ENCODE results near the gene P4HA2. TPM values are rescaled to one million over a fixed set of nuclear protein-coding genes. Genes with fewer than 3 reads are reported as not detected.

P4HA2 gene
- polyA plus RNA-seq, 1 of the 3 experiments (the other 2 are of a cell fraction): 67.2 TPM

DNA sequence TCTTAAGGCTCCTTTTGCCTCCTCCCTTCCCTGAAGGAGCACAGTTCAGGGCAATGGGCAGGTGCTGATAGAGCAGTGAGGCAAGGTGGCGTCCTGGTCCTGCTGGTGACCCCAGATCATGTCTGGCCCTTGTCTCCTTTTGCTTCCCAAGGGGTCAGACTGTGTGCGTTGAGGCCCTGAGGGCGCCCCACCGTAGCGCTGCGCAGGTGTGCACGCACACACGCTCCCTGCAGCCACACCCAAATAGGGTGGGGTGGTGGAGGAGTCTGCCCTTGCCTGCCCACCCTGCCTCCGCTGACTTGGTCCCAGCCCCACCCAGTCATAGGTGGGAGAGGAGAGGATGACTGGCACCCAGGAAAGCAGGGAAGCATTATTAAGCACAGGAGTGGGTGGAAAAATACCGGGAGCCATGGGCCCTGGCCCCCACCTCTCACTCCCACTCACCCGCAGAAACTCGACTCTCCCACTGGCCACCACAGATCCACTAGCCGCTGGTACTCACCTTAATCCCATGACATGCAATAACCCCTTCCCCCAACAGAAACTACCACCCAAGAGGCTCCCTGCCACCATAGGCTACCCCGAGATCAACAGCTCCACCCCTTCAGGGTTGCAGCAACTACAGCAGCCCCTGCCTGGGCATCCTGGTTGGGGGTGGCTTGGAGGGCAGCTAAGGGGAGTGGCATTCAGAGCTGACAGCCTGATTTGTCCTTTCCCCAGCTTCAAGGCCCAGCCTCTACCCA, 46.6 kb upstream of the P4HA2 start:
- Histone ChIP-seq H3K27ac (ENCODE audit: low read depth in 2 of 2, low read length in 1 of 2) (no peak overlapping the region), H3K36me3 (replicated peaks in 1 of 2; ENCODE audit: control insufficient read depth in 1 of 2, insufficient read depth in 2 of 2, low read length in 1 of 2) (peaks cover 6 to 21% of the 10 kb centered on the region in 2 experiments), H3K4me2 (no peak overlapping the region), H2AFZ (ENCODE audit: low read depth) (no peak overlapping the region), H3K9me2 (no peaks in the 10 kb centered on the region), H3K27me3 (ENCODE audit: insufficient read depth) (no peaks in the 10 kb centered on the region), H3K9ac (no peak overlapping the region), H4K20me1 (ENCODE audit: insufficient read depth) (no peaks in the 10 kb centered on the region), H3K79me2 (ENCODE audit: insufficient read depth) (no peaks in the 10 kb centered on the region), H3K9me3 (no peaks in the 10 kb centered on the region), H3K4me1 (ENCODE audit: control insufficient read depth in 1 of 2, insufficient read depth in 2 of 2, low read depth in 1 of 2, low read length in 1 of 2) (peaks cover 3 to 22% of the 10 kb centered on the region in 2 experiments; a peak in 2 of 4 replicates), H3K4me3 (ENCODE audit: low read depth in 2 of 2, low read length in 1 of 2) (no peak overlapping the region), H3F3A (replicated peaks; ENCODE audit: insufficient read depth) (no peaks in the 10 kb centered on the region)
- DNase-seq: no peak
- TF ChIP-seq ELF1 (IDR thresholded peaks at IDR 0.05) (no peak), FOXM1 (IDR thresholded peaks at IDR 0.05; ENCODE audit: low read depth) (no peak), SIN3A (IDR thresholded peaks at IDR 0.05; ENCODE audit: borderline replicate concordance, low read depth, low read length) (no peak), TAF1 (IDR thresholded peaks at IDR 0.05; ENCODE audit: borderline replicate concordance, low read depth, low read length) (no peak), NFIC (IDR thresholded peaks at IDR 0.05; ENCODE audit: borderline replicate concordance) (no peak), SMC3 (IDR thresholded peaks at IDR 0.05; ENCODE audit: low read depth, low read length) (no peak), FOXJ3 (CRISPR knock-in tag; IDR thresholded peaks at IDR 0.05) (no peak), GABPA (IDR thresholded peaks at IDR 0.05; ENCODE audit: low read depth) (no peak), POLR2AphosphoS5 (IDR thresholded peaks at IDR 0.05; ENCODE audit: low read depth, low read length) (no peak), EP300 (IDR thresholded peaks at IDR 0.05; ENCODE audit: borderline replicate concordance in 1 of 2, low read depth in 1 of 2, low read length in 1 of 2) (no peak)
- TF ChIP-seq, protein P1, sequence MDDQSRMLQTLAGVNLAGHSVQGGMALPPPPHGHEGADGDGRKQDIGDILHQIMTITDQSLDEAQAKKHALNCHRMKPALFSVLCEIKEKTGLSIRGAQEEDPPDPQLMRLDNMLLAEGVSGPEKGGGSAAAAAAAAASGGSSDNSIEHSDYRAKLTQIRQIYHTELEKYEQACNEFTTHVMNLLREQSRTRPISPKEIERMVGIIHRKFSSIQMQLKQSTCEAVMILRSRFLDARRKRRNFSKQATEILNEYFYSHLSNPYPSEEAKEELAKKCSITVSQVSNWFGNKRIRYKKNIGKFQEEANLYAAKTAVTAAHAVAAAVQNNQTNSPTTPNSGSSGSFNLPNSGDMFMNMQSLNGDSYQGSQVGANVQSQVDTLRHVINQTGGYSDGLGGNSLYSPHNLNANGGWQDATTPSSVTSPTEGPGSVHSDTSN (IDR thresholded peaks at IDR 0.05): no peak
- TF ChIP-seq, protein P2, sequence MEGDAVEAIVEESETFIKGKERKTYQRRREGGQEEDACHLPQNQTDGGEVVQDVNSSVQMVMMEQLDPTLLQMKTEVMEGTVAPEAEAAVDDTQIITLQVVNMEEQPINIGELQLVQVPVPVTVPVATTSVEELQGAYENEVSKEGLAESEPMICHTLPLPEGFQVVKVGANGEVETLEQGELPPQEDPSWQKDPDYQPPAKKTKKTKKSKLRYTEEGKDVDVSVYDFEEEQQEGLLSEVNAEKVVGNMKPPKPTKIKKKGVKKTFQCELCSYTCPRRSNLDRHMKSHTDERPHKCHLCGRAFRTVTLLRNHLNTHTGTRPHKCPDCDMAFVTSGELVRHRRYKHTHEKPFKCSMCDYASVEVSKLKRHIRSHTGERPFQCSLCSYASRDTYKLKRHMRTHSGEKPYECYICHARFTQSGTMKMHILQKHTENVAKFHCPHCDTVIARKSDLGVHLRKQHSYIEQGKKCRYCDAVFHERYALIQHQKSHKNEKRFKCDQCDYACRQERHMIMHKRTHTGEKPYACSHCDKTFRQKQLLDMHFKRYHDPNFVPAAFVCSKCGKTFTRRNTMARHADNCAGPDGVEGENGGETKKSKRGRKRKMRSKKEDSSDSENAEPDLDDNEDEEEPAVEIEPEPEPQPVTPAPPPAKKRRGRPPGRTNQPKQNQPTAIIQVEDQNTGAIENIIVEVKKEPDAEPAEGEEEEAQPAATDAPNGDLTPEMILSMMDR (IDR thresholded peaks at IDR 0.05): no peak
- TF ChIP-seq, protein P3, sequence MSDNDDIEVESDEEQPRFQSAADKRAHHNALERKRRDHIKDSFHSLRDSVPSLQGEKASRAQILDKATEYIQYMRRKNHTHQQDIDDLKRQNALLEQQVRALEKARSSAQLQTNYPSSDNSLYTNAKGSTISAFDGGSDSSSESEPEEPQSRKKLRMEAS (IDR thresholded peaks at IDR 0.05; ENCODE audit: low read depth): no peak
- TF ChIP-seq, protein P4, sequence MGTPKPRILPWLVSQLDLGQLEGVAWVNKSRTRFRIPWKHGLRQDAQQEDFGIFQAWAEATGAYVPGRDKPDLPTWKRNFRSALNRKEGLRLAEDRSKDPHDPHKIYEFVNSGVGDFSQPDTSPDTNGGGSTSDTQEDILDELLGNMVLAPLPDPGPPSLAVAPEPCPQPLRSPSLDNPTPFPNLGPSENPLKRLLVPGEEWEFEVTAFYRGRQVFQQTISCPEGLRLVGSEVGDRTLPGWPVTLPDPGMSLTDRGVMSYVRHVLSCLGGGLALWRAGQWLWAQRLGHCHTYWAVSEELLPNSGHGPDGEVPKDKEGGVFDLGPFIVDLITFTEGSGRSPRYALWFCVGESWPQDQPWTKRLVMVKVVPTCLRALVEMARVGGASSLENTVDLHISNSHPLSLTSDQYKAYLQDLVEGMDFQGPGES (IDR thresholded peaks at IDR 0.05; ENCODE audit: low read depth, low read length): no peak
- TF ChIP-seq, protein P5, sequence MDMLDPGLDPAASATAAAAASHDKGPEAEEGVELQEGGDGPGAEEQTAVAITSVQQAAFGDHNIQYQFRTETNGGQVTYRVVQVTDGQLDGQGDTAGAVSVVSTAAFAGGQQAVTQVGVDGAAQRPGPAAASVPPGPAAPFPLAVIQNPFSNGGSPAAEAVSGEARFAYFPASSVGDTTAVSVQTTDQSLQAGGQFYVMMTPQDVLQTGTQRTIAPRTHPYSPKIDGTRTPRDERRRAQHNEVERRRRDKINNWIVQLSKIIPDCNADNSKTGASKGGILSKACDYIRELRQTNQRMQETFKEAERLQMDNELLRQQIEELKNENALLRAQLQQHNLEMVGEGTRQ (IDR thresholded peaks at IDR 0.05; ENCODE audit: borderline replicate concordance, low read depth, low read length): no peak
- TF ChIP-seq, protein P6, sequence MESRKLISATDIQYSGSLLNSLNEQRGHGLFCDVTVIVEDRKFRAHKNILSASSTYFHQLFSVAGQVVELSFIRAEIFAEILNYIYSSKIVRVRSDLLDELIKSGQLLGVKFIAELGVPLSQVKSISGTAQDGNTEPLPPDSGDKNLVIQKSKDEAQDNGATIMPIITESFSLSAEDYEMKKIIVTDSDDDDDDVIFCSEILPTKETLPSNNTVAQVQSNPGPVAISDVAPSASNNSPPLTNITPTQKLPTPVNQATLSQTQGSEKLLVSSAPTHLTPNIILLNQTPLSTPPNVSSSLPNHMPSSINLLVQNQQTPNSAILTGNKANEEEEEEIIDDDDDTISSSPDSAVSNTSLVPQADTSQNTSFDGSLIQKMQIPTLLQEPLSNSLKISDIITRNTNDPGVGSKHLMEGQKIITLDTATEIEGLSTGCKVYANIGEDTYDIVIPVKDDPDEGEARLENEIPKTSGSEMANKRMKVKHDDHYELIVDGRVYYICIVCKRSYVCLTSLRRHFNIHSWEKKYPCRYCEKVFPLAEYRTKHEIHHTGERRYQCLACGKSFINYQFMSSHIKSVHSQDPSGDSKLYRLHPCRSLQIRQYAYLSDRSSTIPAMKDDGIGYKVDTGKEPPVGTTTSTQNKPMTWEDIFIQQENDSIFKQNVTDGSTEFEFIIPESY (IDR thresholded peaks at IDR 0.05; ENCODE audit: borderline replicate concordance, low read depth): no peak
- TF ChIP-seq, protein P7, sequence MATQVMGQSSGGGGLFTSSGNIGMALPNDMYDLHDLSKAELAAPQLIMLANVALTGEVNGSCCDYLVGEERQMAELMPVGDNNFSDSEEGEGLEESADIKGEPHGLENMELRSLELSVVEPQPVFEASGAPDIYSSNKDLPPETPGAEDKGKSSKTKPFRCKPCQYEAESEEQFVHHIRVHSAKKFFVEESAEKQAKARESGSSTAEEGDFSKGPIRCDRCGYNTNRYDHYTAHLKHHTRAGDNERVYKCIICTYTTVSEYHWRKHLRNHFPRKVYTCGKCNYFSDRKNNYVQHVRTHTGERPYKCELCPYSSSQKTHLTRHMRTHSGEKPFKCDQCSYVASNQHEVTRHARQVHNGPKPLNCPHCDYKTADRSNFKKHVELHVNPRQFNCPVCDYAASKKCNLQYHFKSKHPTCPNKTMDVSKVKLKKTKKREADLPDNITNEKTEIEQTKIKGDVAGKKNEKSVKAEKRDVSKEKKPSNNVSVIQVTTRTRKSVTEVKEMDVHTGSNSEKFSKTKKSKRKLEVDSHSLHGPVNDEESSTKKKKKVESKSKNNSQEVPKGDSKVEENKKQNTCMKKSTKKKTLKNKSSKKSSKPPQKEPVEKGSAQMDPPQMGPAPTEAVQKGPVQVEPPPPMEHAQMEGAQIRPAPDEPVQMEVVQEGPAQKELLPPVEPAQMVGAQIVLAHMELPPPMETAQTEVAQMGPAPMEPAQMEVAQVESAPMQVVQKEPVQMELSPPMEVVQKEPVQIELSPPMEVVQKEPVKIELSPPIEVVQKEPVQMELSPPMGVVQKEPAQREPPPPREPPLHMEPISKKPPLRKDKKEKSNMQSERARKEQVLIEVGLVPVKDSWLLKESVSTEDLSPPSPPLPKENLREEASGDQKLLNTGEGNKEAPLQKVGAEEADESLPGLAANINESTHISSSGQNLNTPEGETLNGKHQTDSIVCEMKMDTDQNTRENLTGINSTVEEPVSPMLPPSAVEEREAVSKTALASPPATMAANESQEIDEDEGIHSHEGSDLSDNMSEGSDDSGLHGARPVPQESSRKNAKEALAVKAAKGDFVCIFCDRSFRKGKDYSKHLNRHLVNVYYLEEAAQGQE (IDR thresholded peaks at IDR 0.05; ENCODE audit: low read depth, low read length): no peak
- WGBS (ENCODE audit: low lambda C conversion rate): 95% methylated on average over 14 of the region's 14 CpGs
- ChIA-PET CTCF (interaction anchor here (1.1 to 2.5 kb wide), 4 partner anchors 12 to 95 kb away, joined by 3 to 23 read pairs (median 9); partner anchors contain the start of gene SLC22A5), POLR2A (no interaction called here)

Data from SK-N-SH (cell line).